Gastrocnemius medialis (tissue), 4 donors: ENCODE measurements around the gene UFC1. TPM values are rescaled to one million over a fixed set of nuclear protein-coding genes. Genes with fewer than 3 reads are reported as not detected.

Experiments used
- ATAC-seq, 2 donors: fragments of 150-250 bp; one replicate each; pipeline ENCODE4 v1.9.1; 2016
- DNase-seq, 2 donors: peaks; one replicate each; pipeline ENCODE4 v3.0.0-alpha.2; 2019
- H3K27ac ChIP-seq, 4 donors: fragments of 200-600 bp; sonication (generic); 1 replicate in 1 of 4; 2 replicates in 3 of 4; pipeline ENCODE4 v1.5.1; 2016 to 2018; ENCODE audit warnings: mild to moderate bottlenecking in 2 of 4, moderate library complexity in 1 of 4
- H3K27me3 ChIP-seq, 3 donors: fragments of 200-600 bp; sonication (generic) in 2 of 3; 1 replicate in 1 of 3; 2 replicates in 2 of 3; pipeline versions ENCODE4 v1.5.1 to v1.6.0; 2016 to 2019; ENCODE audit warnings: mild to moderate bottlenecking in 1 of 3, moderate library complexity in 1 of 3
- H3K36me3 ChIP-seq, 2 donors: fragments of 200-600 bp; sonication (generic) in 1 of 2; one replicate each; pipeline ENCODE4 v1.5.1; 2017 to 2018
- H3K4me1 ChIP-seq, 2 donors: fragments of 200-600 bp; sonication (generic) in 1 of 2; one replicate each; pipeline ENCODE4 v1.5.1; 2016 to 2017; ENCODE audit warnings: mild to moderate bottlenecking in 2 of 2
- H3K4me3 ChIP-seq, 4 donors: fragments of 200-600 bp; sonication (generic) in 3 of 4; 1 replicate in 1 of 4; 2 replicates in 3 of 4; pipeline ENCODE4 v1.5.1; 2016 to 2019; ENCODE audit warnings: mild to moderate bottlenecking in 2 of 4
- H3K9me3 ChIP-seq, 3 donors: fragments of 200-600 bp; sonication (generic) in 2 of 3; 1 replicate in 1 of 3; 2 replicates in 2 of 3; pipeline ENCODE4 v1.5.1; 2016 to 2019
- CTCF ChIP-seq, 5 experiments: fragments of 450-650 bp in 3 of 5; fragments of 200-600 bp in 2 of 5; sonication (generic) in 2 of 5; IDR thresholded peaks in 4 of 5; conservative IDR thresholded peaks in 1 of 5; 1 replicate in 4 of 5; 2 replicates in 1 of 5; pipeline ENCODE4 v1.5.1; 2016 to 2019; ENCODE audit warnings: antibody characterized with exemption in 5 of 5, mild to moderate bottlenecking in 3 of 5, moderate library complexity in 3 of 5
- POLR2A ChIP-seq, 2 donors: fragments of 450-650 bp; IDR thresholded peaks; one replicate each; pipeline ENCODE4 v1.6.1; 2017; ENCODE audit warnings: antibody characterized with exemption in 2 of 2, mild to moderate bottlenecking in 2 of 2, moderate library complexity in 2 of 2
- in situ Hi-C, 4 donors: fragments of 200-750 bp; cut with MboI; loops; one replicate each; pipeline versions ENCODE4 v1.15.0 to v1.8.0; 2017; ENCODE audit warnings: low sequenced_read_pairs in 4 of 4
- intact Hi-C: fragments of 100-400 bp; cut with DNase I; formaldehyde crosslinking; loops from one replicate; pipeline ENCODE4 v1.15.1; 2023; ENCODE audit warnings: low total_unique reads
- total RNA-seq, 4 donors: library from RNA; depleted of rRNA; stranded (reverse); fragments of >200 nt; gene quantifications; one replicate each; pipeline versions ENCODE4 v1.1.0 to v1.2.3, GENCODE V29; 2016

Gene UFC1
- total RNA-seq, 4 donors from 2014 or later: 57.9 to 66.7 (median 63.5) TPM

DNA sequence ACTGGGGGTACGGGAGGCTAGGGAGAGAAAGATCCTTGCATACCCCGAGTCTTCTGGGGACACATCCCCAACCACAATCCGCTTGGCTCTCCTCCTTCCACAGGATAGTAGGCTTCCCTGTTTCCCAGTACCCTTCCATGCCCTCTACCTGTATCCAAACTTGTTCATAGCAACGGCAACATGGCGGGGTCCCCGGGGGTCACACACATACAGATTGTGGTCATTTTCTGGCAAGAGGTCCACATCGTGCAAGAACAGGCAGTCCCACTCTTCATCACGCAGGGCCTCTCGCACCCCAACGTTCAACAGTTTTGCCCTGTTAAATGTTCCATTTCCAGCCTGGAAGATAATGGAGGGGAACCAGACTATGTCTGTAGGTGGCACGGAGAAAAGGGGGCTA is 19.9 kb downstream of the UFC1 start:
- intact Hi-C loops (no loop called here), in situ Hi-C loops (loop anchor here in 1 of 4 donors (10.0 kb wide), 1 partner anchor 51 kb away; the partner anchor contains the start of genes APOA2 and TOMM40L)
- ATAC-seq: no peak
- Histone ChIP-seq H3K9me3 (no peaks in the 10 kb centered on the region), H3K36me3 (peaks cover 5 to 65% of the 10 kb centered on the region in 2 donors), H3K27ac (peak overlapping the region in 3 of 4 donors; percentile 43 to 62 (median 57)), H3K4me3 (no peak overlapping the region), H3K27me3 (no peaks in the 10 kb centered on the region), H3K4me1 (peaks cover 19 to 23% of the 10 kb centered on the region in 2 donors)
- TF ChIP-seq CTCF (IDR thresholded peaks at IDR 0.05 in 4 of 5, conservative IDR thresholded peaks at IDR 0.05 in 1 of 5) (no peak), POLR2A (IDR thresholded peaks at IDR 0.05) (no peak)
- no peak for DNase-seq

DNA sequence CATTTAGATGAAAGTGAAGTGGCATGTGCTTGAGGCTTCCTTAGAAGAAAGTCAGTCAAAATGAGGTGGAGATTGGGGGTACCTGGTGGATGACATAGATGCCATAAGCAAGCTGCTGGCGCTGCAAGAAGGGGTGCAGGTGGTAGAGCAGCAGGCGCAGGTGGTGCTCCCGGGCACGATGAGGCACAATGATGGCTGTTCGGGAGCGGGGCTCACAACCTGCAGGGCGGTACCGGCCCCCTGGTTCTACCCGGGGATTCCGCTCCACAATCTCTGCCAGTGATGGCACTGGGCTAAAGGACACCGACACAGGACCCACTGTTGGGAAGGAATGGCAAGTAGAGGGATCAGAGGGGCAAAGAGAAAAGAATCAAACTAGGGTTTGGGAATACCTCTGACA is 21.1 kb downstream of the UFC1 start:
- TF ChIP-seq CTCF (IDR thresholded peaks at IDR 0.05 in 4 of 5, conservative IDR thresholded peaks at IDR 0.05 in 1 of 5) (no peak), POLR2A (IDR thresholded peaks at IDR 0.05) (no peak)
- Histone ChIP-seq H3K27me3 (no peaks in the 10 kb centered on the region), H3K36me3 (peaks cover 5 to 53% of the 10 kb centered on the region in 2 donors), H3K4me1 (peaks cover 19 to 23% of the 10 kb centered on the region in 2 donors), H3K9me3 (no peaks in the 10 kb centered on the region), H3K27ac (no peak overlapping the region), H3K4me3 (no peak overlapping the region)
- ATAC-seq (no peak), DNase-seq (no peak)
- in situ Hi-C loops: loop anchor here in 1 of 4 donors (10.0 to 25.0 kb wide), 2 partner anchors 50 to 587 kb away; partner anchors contain the start of genes APOA2, ATF6 and TOMM40L
- intact Hi-C loops: no loop called here

- no peaks in the 10 kb centered on the region for H3K27me3 ChIP-seq
- intact Hi-C loops: loop anchor here (1.0 kb wide), 1 partner anchor 26 kb away; the partner anchor contains the start of gene NDUFS2
- ATAC-seq (no peak), DNase-seq (no peak)
- TF ChIP-seq POLR2A (IDR thresholded peaks at IDR 0.05): no peak
- no peak for TF ChIP-seq CTCF (IDR thresholded peaks at IDR 0.05 in 4 of 5, conservative IDR thresholded peaks at IDR 0.05 in 1 of 5)
- peaks cover 0 to 43% of the 10 kb centered on the region in 2 donors for H3K36me3 ChIP-seq
- in situ Hi-C loops: loop anchor here in 1 of 4 donors (10.0 to 25.0 kb wide), 2 partner anchors 49 to 586 kb away; partner anchors contain the start of genes APOA2, ATF6 and TOMM40L
- no peaks in the 10 kb centered on the region for H3K9me3 ChIP-seq
- peaks cover 19 to 23% of the 10 kb centered on the region in 2 donors for H3K4me1 ChIP-seq
- peak overlapping the region; percentile 87 to 91 (median 89) for H3K27ac ChIP-seq
- peak overlapping the region; percentile 72 to 92 (median 80) for H3K4me3 ChIP-seq
Observed at GRCh38 chr1:161175771-161176453, 22.1 kb downstream of the UFC1 start.

DNA sequence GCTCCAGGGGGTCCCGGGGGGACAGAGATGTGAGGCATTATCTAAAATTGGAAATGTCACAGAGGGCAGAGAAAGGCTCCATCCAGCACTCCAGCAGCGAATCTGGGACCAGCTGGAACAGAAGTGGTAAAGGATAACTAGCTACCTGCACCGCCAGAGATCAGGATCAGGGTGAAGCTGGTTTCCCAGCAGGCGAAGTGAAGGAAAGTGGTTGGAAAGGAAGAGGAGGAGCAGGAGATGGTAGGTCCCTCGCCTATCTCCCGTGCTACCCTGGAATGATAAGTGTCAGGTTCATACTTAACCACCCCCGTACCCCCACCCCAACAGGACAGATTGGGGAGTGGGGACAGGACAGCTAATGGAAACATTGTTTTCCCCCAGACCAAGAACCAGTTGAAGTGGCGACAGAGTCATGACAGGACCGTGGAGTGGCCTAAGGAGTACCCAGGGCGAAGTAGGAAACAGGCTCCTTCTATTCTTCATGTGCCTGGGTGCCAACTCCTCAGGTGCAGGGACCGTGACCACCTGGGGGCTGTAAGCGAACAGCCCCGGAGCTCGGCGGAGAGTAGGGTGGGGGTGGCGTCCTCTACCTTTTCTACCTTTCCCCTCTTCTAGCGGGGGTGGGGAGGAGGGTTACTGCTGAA is 22.8 kb downstream of the UFC1 start:
- H3K36me3 ChIP-seq: peaks cover 0 to 36% of the 10 kb centered on the region in 2 donors
- peak overlapping the region; percentile 87 to 91 (median 89) for H3K27ac ChIP-seq
- TF ChIP-seq CTCF (IDR thresholded peaks at IDR 0.05 in 4 of 5, conservative IDR thresholded peaks at IDR 0.05 in 1 of 5) (no peak), POLR2A (IDR thresholded peaks at IDR 0.05) (no peak)
- ATAC-seq: peak; percentile 8 to 16
- H3K4me3 ChIP-seq: peak overlapping the region; percentile 72 to 92 (median 80)
- intact Hi-C loops (loop anchor here (1.0 kb wide), 2 partner anchors 10 to 26 kb away; partner anchors contain the start of genes NDUFS2 and PPOX), in situ Hi-C loops (loop anchor here in 1 of 4 donors (10.0 to 25.0 kb wide), 2 partner anchors 48 to 586 kb away; partner anchors contain the start of genes APOA2, ATF6 and TOMM40L)
- H3K27me3 ChIP-seq: no peaks in the 10 kb centered on the region
- DNase-seq: no peak
- no peaks in the 10 kb centered on the region for H3K9me3 ChIP-seq
- H3K4me1 ChIP-seq: peaks cover 19 to 23% of the 10 kb centered on the region in 2 donors
